HG03025 (cell line): ENCODE data around the gene GFRA3.
"Not testable (repeated sequence)": the region's sequence is repeated elsewhere in the genome, so short reads cannot be mapped to it uniquely, and the experiment has no call there.

Experiments
- ATAC-seq: cut with Tn5 transposase; IDR thresholded peaks from one replicate; pipeline ENCODE4 v1.9.1; 2021; ENCODE audit warnings: mild to moderate bottlenecking, moderate library complexity; ENCODE audit not compliant: unreplicated experiment, low FRiP score

Gene GFRA3, protein sequence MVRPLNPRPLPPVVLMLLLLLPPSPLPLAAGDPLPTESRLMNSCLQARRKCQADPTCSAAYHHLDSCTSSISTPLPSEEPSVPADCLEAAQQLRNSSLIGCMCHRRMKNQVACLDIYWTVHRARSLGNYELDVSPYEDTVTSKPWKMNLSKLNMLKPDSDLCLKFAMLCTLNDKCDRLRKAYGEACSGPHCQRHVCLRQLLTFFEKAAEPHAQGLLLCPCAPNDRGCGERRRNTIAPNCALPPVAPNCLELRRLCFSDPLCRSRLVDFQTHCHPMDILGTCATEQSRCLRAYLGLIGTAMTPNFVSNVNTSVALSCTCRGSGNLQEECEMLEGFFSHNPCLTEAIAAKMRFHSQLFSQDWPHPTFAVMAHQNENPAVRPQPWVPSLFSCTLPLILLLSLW

DNA sequence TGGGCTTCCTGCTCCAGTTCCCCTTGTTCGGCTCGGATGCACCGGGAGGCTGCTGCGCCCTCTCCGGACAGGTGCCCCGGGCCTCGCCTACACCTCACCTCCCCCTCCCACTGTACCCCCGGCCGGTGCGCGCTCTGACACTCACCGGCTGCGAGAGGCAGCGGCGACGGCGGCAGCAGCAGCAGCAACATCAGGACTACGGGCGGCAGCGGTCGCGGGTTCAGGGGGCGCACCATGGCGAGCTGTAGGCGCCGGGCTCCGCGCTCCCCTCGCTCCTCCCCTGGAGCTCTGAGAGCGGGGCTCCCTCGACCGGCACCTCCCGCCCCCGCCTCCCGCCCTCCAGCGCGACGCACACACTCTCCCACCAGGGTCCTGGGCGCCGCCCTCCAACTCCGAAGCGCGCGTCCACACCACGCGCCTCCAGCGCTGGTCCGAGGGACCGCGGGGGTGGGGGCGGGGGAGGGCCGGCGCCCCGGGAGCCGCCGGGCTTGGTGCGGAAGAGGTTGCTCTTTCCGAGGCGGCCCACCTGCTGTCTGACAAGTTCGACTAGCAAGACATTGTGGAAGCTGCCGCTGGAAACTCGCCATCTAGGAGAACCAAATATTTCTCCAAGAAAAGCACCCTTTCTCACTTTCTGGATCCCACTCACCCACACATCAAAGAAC lies at the start of gene GFRA3:
Gene GFRA3 (minus strand): TSS at position 433 of the 665 bp plus-strand sequence. CDS start 197 bp downstream, at position 236.
- ATAC-seq = no peak

DNA sequence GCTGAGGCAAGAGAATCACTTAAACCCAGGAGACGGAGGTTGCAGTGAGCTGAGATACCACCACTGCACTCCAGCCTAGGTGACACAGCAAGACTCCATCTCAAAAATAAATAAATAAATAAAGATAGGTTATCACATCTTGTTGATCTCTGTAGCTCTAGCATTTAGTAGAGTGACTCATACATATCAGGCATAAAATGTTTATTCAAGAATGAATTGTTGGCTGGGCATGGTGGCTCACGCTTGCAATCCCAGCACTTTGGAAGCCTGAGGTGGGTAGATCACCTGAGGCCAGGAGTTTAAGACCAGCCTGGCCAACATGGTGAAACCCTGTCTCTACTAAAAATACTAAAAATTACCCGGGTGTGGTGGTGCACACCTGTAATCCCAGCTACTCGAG lies 43.8 kb upstream of the GFRA3 start:
- not testable (repeated sequence) for ATAC-seq

DNA sequence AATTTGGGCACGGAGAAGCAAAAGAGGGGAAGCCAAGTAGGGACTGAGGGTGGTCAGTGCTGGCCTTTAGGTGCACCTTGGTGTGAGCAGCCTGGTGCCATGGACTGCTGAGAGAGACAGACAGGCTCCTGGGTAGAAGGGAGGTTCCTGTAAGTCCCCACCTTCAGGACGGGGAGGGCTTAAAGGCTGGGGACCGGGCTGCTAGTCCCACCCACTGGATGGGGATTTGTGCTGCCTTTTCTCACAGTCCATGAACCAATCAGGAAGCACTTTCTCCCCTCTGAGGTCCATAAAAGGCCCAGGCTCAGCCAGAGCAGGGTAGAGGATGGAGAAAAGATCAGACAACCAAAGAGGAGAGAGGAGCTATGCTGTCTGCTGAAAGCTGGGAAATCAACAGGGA lies 41.9 kb upstream of the GFRA3 start:
- ATAC-seq = no peak

DNA sequence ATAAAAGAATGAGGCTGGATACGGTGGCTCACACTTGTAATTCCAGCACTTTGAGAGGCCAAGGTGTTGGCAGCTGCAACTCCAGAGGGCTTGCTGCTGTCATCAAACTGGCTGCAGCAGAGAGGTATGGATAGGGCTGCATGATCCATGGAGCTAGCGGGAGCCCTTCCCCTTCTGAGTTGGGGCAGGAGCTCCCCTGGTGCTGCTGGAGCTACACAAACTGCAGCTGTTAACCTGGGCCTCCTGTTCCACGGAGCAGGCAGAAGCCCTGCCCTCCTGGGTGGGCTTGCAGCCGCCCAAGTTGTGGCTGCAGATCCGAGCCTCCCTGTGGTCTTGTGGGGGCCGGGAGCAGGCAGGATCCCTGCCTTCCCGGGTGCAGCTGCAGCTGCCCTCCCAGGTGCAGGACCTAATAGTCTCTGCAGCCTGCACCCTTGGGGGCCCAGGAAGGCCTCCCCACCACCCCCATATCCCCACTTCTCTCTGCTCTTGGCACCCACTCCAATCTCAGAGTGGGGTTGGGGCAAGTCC lies 41.4 kb upstream of the GFRA3 start:
- no peak for ATAC-seq

DNA sequence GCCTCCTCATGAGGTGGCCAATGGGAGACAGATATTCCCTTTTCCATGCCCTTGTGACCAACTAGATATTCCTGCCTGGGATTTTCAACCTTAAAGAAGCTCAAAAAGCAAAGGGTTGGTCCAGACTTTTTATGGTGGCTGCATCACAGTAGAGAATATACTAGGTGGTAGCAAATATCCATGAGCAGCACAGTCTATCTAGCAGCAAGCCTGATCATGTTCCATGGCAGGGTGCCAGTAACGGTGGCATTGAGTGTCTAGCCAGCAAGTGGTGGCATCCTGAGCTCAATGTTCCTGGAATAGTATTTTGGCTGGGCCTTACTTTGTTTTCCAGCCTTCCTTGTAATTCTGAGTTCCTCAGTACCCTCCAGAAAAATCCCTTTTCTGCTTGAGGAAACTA lies 31.4 kb upstream of the GFRA3 start:
- ATAC-seq = no peak

DNA sequence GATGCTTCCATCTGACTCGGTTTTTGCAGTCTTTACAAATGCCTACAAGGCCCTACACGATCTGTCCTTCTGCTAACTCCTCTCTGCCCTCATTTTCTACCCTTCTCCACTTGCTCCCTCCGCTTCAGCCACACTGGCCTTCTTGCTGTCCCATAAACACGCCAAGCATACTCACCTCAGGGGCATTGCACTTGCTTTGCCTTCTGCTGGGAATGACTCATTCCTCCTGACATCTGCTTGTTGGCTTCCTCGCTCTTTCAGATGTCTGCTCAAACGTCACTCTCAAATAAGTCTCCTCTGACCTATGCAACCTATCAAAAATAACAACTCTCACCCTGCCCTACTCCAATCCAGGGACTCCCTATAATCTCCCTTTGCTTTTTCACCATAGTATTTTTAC lies 29.0 kb upstream of the GFRA3 start:
- no peak for ATAC-seq

DNA sequence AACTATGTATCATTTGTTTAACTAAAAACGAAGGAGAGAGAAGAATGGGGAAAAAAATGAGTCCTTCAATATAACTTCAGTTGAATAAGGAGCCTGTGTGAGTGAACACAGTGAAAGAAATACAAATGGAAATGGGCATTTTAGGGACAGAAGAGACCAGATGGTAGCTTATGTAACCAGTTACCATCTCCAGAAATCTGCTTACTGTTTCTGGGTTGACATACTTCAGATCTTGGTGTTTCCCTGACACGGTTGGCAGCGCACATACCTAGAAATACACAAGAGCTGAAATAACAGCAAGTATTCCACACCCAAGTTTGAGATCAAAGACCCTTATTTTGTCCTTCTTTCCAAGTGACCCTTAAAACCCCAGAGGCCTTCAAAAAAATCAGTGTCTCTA lies 14.9 kb upstream of the GFRA3 start:
- ATAC-seq = no peak

DNA sequence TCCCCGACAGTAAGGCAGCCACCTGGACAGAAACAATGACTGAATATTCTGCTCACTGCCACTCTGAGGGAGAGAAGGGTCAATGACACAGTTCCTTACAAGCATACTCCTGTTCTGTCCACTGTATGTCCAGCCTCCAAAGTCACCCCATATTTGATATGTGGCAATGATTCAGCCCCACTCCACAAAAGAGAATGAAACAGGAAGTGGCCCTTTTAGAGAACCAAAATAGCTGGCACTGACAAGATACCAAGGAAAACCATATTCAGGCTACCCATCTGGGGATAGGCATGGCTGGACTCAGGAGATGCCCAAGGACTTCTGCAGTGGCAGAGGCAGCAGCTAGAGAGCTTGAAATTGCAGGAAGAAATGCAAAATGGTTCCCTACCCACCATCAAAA lies 12.8 kb upstream of the GFRA3 start:
- no peak for ATAC-seq

DNA sequence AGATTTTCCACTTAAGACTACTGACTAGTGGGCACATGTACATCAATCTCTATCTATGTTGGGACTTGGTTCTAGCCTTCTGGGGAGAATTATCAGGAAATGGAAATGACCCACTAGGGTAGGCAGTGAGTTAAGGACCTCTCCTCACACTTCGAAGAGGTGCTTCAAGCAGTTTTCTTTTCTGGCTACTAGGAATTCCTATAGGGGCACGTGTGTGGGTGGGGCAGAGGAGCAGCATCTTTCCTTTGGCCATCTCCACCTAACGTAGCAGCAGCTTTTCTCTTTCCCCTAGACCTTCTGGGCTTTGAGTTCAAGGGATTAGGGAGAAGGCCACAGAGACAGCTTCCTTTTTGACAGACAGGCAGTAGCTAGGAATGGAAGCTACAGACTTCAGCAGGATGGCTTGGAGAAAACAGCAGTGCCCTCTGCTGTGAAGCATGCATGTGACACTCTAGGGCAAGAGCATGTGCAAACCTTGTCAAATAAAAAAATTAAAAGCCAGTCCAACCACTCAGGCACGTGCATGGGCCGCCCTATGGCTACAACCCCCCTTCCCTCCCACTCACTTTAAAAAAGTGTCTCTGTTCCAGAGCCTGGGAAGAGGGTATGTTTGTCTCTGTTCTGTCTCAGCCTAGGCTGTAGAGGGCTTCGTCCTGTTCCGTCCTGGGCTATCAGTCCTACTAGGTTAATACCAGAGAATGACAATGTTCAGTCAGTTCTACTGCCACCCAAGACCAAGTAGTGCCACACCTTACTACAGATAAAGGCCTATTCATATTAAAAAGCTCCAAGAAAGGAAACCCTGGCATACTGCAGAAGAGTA lies 8.7 kb upstream of the GFRA3 start:
- no peak for ATAC-seq

DNA sequence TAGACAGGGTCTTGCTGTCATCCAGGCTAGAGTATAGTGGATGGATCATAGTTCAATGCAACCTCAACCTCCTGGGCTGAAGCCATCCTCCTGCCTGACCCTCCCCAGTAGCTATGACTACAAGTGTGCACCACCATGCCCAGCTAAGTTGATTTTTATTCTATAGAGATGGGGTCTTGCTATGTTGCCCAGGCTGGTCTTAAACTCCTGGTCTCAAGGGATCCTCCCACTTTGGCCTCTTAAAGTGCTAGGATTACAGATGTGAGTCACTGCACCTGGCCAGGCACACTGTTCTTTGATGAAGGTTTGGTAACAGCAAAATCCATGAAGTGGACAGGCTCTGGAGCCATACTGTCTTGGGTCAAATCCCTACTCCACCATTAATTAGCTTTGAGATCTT lies 6.5 kb upstream of the GFRA3 start:
- ATAC-seq = no peak

DNA sequence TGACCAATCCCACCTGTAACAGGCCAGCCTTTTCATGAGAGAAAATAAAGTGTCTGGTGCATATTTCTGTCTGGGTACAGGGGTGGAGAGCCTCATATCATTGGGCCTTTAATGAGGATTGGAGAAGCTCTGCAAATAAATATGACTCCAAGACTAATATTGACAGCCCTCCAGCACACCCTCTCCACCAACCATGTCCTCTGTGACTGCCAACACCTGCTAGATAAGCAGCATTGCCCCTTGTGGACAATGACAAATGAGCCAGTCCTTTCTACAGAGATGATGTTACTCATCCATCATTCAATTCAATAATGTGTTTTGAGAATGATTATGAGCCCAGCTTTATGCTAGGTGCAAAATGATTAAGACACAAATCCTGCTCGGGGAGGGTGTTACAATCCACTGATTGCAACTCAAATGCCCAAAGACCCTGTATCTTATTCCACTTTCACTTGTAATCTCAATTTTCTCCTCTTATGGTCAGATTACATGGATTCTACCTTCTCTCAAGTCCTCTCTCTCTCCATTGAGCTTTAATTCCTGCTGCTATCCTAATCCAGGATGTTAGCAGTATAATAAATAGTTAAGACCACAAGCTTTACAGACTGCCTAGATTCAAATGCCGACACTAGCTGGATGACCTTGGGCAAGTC lies 2.1 kb upstream of the GFRA3 start:
- no peak for ATAC-seq

DNA sequence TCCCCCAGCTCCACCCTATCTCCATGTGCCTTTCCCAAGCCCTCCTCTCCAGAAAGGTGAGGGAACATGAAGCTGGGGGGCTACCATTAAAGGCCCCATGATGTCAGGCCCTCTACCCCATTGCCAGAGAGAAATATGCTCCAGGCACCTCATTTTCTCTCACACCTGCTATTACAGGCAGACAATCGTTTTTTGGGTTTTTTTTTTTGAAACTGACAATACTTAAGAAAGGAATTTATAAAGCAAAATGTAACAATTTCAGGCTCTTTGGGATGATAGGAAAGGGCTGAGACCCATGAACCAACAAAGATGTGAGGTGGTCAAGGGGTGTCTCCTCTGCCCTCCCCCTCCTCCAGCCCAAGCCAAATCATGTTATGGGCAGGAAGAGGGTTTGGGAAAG lies 1.5 kb upstream of the GFRA3 start:
- no peak for ATAC-seq

DNA sequence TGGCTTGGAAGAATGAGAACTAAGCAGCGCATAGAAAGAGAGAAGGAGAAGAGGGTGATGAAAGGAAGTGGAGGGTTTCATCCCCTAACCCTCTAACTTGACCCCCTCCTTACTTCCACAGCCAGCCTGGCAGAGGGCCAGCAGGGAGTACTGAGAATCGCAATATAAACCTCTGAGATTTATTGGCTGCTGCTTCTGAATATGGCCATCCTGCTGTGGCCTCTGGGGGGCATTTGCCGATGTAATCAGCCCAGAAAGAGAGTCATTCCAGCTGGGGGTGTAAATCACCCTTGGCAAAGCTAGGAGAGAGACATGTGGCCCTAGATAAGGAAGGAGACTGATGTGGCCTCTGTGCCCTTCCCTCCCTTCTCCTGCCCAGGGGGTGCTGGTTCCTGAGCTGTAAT lies 960 bp upstream of the GFRA3 start:
- ATAC-seq = no peak

DNA sequence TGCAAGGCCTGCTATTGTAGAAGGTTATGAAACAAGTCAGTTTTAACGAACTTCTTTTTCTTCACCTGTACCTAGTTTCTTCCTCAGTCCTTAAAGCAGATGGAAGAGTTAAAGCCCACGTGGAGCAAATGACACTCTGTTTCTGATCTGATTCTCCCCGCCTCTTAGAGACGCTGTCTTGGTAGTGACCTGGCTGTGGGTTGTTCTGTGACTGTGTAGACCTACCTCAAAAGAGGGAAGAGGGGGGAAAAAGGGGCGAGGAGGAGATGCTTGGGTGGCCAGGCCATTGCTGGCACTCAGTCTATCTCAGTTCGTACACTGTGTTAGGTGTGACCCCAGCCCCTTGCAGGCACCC lies 610 bp downstream of the GFRA3 start:
- ATAC-seq = no peak

DNA sequence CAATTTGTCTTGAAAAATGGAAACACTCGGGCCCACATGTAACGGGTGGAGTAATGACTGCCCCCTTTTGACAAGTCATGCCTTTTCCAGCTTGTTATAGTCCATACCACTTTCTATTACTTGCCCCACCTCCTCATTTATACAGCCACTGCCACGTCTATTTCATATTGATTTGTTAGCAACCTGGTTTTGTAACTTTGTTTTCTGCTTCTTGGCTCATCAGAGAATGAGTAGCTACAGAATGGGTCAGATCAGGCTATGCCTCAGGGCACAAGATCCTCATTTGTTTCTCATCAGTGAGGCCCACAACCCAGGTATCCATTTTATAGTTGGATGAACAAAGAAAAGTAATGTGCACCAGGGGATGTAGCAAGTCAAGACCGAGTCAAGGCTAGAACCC lies 1.7 kb downstream of the GFRA3 start:
- no peak for ATAC-seq

DNA sequence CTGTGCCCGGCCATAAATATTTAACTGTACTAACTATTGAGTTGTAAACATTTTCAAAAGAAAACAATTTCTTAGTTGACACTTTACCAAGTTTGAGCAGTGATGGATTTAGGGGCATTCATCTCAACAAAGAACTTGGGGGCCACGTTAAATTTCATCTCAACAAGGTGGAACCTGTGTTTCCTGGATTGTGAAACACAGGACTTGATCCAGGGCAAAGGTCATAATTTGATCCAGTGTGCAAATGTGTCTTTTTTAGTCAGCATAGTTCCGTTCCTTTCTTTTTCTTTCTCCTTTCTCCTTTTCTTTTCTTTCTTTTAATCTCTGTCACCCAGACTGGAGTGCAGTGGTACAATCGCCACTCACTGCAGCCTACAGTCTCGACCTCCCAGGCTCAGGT lies 3.1 kb downstream of the GFRA3 start:
- no peak for ATAC-seq

DNA sequence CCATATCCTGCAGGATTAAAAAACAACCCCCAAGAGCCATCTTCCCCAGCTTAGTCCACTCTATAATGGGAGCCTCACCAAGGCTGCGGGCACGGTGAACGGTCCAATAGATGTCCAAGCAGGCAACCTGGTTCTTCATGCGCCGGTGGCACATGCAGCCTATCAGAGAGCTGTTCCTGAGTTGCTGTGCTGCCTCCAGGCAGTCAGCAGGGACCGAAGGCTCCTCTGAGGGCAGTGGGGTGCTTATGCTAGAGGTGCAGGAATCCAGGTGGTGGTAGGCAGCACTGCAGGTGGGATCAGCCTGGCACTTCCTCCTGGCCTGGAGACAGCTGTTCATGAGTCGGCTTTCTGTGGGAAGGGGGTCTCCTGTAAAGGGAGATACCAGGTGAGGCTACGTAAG lies 10.2 kb downstream of the GFRA3 start:
- no peak for ATAC-seq

DNA sequence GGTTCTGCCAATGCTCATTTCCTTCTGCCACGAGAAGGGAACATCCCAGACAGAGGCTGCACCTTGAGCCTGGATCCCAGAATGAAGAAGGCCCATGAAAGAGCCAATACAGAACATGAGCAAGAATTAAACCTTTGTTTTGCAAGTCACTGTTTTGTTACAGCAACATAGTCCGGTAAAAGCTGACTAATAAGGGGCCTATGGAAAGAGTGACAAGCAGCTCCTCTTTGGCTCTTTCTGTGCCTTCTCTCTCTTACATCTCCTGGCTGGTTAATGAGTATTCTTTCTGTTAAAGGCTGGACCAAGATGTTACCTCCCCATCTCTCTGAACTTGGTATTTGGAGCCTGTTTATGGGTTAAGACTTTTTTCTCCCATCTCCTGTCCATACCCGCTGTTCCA lies 10.8 kb downstream of the GFRA3 start:
- no peak for ATAC-seq

DNA sequence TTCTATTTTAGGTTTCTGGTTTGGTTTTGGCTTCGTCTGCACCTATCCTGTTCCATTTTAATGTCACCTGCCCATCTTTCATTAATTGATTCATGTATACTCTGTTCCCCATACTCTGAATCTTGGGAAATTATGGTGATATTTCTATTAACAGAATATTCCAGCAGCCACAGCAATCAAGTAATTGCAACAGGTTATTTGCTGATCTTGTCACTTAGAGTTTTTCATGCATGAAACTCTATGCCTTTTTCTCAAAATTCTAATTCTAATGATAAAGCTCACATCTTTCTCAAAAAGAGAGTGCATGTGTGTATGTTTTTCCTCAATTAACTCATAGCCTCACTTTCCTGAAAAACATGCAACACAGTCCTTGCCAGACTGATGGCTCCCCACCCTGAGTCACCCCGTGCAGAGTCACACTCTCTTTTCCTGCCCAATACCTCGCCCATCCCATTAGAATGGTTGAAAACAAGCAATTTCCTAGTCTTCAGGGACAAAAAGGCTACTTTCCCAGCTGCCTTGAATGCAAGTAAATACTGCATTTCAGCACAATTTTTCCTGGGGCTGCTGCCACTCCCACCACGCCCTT lies 15.6 kb downstream of the GFRA3 start:
- no peak for ATAC-seq

DNA sequence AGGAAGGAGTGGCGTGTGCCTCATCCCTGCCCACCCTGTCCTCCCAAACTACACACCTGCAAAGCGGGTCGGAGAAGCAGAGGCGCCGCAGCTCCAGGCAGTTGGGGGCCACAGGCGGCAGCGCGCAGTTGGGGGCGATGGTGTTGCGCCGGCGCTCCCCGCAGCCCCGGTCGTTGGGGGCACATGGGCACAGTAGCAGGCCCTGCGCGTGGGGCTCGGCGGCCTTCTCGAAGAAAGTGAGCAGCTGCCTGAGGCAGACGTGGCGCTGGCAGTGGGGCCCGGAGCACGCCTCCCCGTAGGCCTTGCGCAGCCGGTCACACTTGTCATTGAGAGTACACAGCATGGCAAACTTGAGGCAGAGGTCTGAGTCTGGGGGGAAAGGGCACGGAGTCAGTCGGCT lies 16.8 kb downstream of the GFRA3 start:
- no peak for ATAC-seq
